AG04450 (cell line): ENCODE measurements around the gene NUP153. TPM values are rescaled to one million over a fixed set of nuclear protein-coding genes. Genes with fewer than 3 reads are reported as not detected.

ENCODE experiments used
- CTCF ChIA-PET: fragments of 300-600, 350-600 bp; formaldehyde crosslinking; extraction: SDS; loops from one replicate; lab custom pipeline; 2022; ENCODE audit warnings: antibody characterized with exemption, inconsistent platforms; lab: Charles Lee
- POLR2A ChIA-PET: fragments of 350-600 bp; formaldehyde crosslinking; extraction: SDS; loops from one replicate; lab custom pipeline; 2021; ENCODE audit warnings: antibody characterized with exemption, inconsistent platforms; lab: Yijun Ruan, JAX
- DNase-seq: peaks from one replicate; pipeline ENCODE4 v3.0.0-alpha.2; 2011; ENCODE audit warnings: low read depth, low spot score
- H3K27ac ChIP-seq: one replicate; pipeline ENCODE4 v1.5.1; 2012; ENCODE audit warnings: low read depth, low read length, control low read depth
- H3K27me3 ChIP-seq: one replicate; pipeline ENCODE4 v1.6.0; 2012; ENCODE audit warnings: low read length; ENCODE audit not compliant: control insufficient read depth, insufficient read depth
- H3K4me3 ChIP-seq: 2 replicates; pipeline ENCODE4 v1.5.1; 2011; ENCODE audit warnings: mild to moderate bottlenecking, low read depth, low read length, control low read depth
- H3K9me3 ChIP-seq: 2 replicates; pipeline ENCODE4 v1.5.1; 2012; ENCODE audit warnings: low read length; ENCODE audit not compliant: control insufficient read depth, insufficient read depth
- CTCF ChIP-seq: IDR thresholded peaks from 2 replicates; pipeline ENCODE4 v1.5.1; 2011; ENCODE audit warnings: low read depth, low read length, control low read depth, inconsistent platforms
- polyA plus RNA-seq: library from polyadenylated mRNA; depleted of rRNA; stranded (reverse); fragments of >200 nt; gene quantifications from 2 replicates; pipeline ENCODE4 v1.2.3, GENCODE V29; 2011

The NUP153 gene
- polyA plus RNA-seq, 1 experiment = 35.2 TPM

GRCh38 chr6:17707371-17707651 lies 586 bp upstream of the NUP153 start:
- H3K4me3 ChIP-seq = peak overlapping the region; percentile 58
- H3K27me3 ChIP-seq = no peaks in the 10 kb centered on the region
- POLR2A ChIA-PET = interaction anchor here (1.0 to 1.7 kb wide), 3 partner anchors 16 to 19 kb away, joined by 3 to 4 read pairs (median 4); no protein-coding TSS in a partner anchor
- no peak overlapping the region for H3K27ac ChIP-seq
- CTCF ChIA-PET = interaction anchor here (0.9 kb wide), 1 partner anchor 23 kb away, joined by 4 read pairs; no protein-coding TSS in a partner anchor
- TF ChIP-seq CTCF = no peak
- no peak for DNase-seq
- no peaks in the 10 kb centered on the region; the same call in 1 of the 2 replicates for H3K9me3 ChIP-seq

GRCh38 chr6:17705778-17706579 lies 746 bp downstream of the NUP153 start:
- Histone ChIP-seq H3K27me3 (no peaks in the 10 kb centered on the region), H3K9me3 (no peaks in the 10 kb centered on the region; the same call in 1 of the 2 replicates), H3K27ac (peak overlapping the region; percentile 93), H3K4me3 (peak overlapping the region; percentile 81)
- TF ChIP-seq CTCF = no peak
- POLR2A ChIA-PET = interaction anchor here (0.5 to 0.8 kb wide), 5 partner anchors 9 to 1351 kb away, joined by 3 to 6 read pairs (median 3); no protein-coding TSS in a partner anchor
- DNase-seq = peak; percentile 27
- CTCF ChIA-PET = interaction anchor here (0.6 to 1.2 kb wide), 2 partner anchors 98 to 110 kb away, joined by 3 to 5 read pairs; no protein-coding TSS in a partner anchor

GRCh38 chr6:17705428-17705777 lies 1.3 kb downstream of the NUP153 start:
- TF ChIP-seq CTCF = no peak
- peak; percentile 30 for DNase-seq
- Histone ChIP-seq H3K4me3 (peak overlapping the region; percentile 81), H3K27me3 (no peaks in the 10 kb centered on the region), H3K27ac (peak overlapping the region; percentile 93), H3K9me3 (no peaks in the 10 kb centered on the region; the same call in 1 of the 2 replicates)
- CTCF ChIA-PET = interaction anchor here (1.2 kb wide), 1 partner anchor 98 kb away, joined by 3 read pairs; no protein-coding TSS in a partner anchor
- POLR2A ChIA-PET = interaction anchor here (0.5 to 0.8 kb wide), 3 partner anchors 10 to 57 kb away, joined by 3 to 5 read pairs (median 3); no protein-coding TSS in a partner anchor

- CTCF ChIA-PET = interaction anchor here (0.6 to 1.2 kb wide), 3 partner anchors 101 to 615 kb away, joined by 5 to 8 read pairs (median 5); no protein-coding TSS in a partner anchor
- Histone ChIP-seq H3K4me3 (no peak overlapping the region), H3K9me3 (no peaks in the 10 kb centered on the region; the same call in 1 of the 2 replicates), H3K27me3 (no peaks in the 10 kb centered on the region), H3K27ac (peak overlapping the region; percentile 65)
- POLR2A ChIA-PET = interaction anchor here (0.6 to 1.0 kb wide), 4 partner anchors 11 to 604 kb away, joined by 3 to 6 read pairs (median 3); no protein-coding TSS in a partner anchor
- peak; percentile 21 for DNase-seq
- no peak for TF ChIP-seq CTCF
These were observed 3.5 kb downstream of the NUP153 start for GRCh38 chr6:17703256-17703694.
